K562 (cell line): Measurements from ENCODE around the gene ARL8A. TPM values are rescaled to one million over a fixed set of nuclear protein-coding genes. Genes with fewer than 3 reads are reported as not detected.
A peak's percentile ranks its signal among the peaks of the same experiment; 100 is the strongest.

Experiments
- C11orf30 ChIP-seq: fragments of 450-650 bp; IDR thresholded peaks from 2 replicates; pipeline ENCODE4 v1.6.1; 2016; ENCODE audit warnings: low read depth, mild to moderate bottlenecking
- CREB3 ChIP-seq: fragments of 450-650 bp; conservative IDR thresholded peaks from 2 replicates; pipeline ENCODE4 v1.6.1; 2016; ENCODE audit warnings: missing genetic modification characterization, low read depth, mild to moderate bottlenecking, missing compliant biosample characterization, moderate library complexity
- E2F4 ChIP-seq: sonication (generic); formaldehyde crosslinking; IDR thresholded peaks from 2 replicates; pipeline ENCODE4 v1.8.0; 2022; ENCODE audit warnings: mild to moderate bottlenecking, low read depth, missing genetic modification reagents
- JUND ChIP-seq, 2 experiments: IDR thresholded peaks; 2 replicates in 1 of 2; 3 replicates in 1 of 2; pipeline ENCODE4 v1.6.1; 2011; ENCODE audit warnings: borderline replicate concordance in 2 of 2, low read depth in 2 of 2, low read length in 2 of 2, improper control_type of control experiment in 1 of 2, missing biosample characterization in 1 of 2, missing genetic modification characterization in 1 of 2, missing genetic modification reagents in 1 of 2
- KLF16 ChIP-seq: IDR thresholded peaks from 2 replicates; pipeline ENCODE4 v1.6.1; 2016; ENCODE audit warnings: antibody characterized with exemption
- NFIX ChIP-seq: fragments of 250-450 bp; sonication (Bioruptor Pico); IDR thresholded peaks from 2 replicates; pipeline ENCODE4 v1.4.0; 2020; ENCODE audit warnings: low read depth, mild to moderate bottlenecking, moderate library complexity
- PHF8 ChIP-seq: fragments of 200-600 bp; sonication (generic); IDR thresholded peaks from 2 replicates; pipeline ENCODE4 v1.6.1; 2012; ENCODE audit warnings: mixed run types, mild to moderate bottlenecking, inconsistent platforms, low read length, moderate library complexity, borderline replicate concordance
- RAD51 ChIP-seq: fragments of 450-650 bp; IDR thresholded peaks from 2 replicates; pipeline ENCODE4 v1.7.1; 2016; ENCODE audit warnings: low read depth, mild to moderate bottlenecking, borderline replicate concordance
- SMAD4 ChIP-seq: fragments of 250-450 bp; sonication (Bioruptor Pico); conservative IDR thresholded peaks from 2 replicates; pipeline ENCODE4 v1.8.0; 2021; ENCODE audit warnings: inconsistent platforms, mild to moderate bottlenecking, moderate library complexity
- SREBF1 ChIP-seq: fragments of 150-350 bp; IDR thresholded peaks from 2 replicates; pipeline ENCODE4 v1.6.1; 2014; ENCODE audit warnings: antibody characterized with exemption, low read depth, low read length, borderline replicate concordance
- SREBF2 ChIP-seq: sonication (generic); formaldehyde crosslinking; IDR thresholded peaks from 2 replicates; pipeline ENCODE4 v1.4.0; 2020; ENCODE audit warnings: mild to moderate bottlenecking, missing genetic modification reagents
- SRSF3 ChIP-seq: fragments of 200-400 bp; formaldehyde crosslinking; IDR thresholded peaks from 2 replicates; pipeline ENCODE4 v1.6.1; 2016; ENCODE audit warnings: mild to moderate bottlenecking, low read length, moderate library complexity; ENCODE audit not compliant: insufficient read depth
- TCF3 ChIP-seq: sonication (generic); formaldehyde crosslinking; IDR thresholded peaks from 2 replicates; pipeline ENCODE4 v1.4.0; 2020; ENCODE audit warnings: mild to moderate bottlenecking, missing genetic modification reagents
- ZC3H8 ChIP-seq: fragments of 450-650 bp; IDR thresholded peaks from 2 replicates; pipeline ENCODE4 v1.6.1; 2017
- ZNF316 ChIP-seq: fragments of 450-650 bp; IDR thresholded peaks from 2 replicates; pipeline ENCODE4 v1.6.1; 2016
- ZNF444 ChIP-seq: fragments of 250-450 bp; sonication (Bioruptor Pico); IDR thresholded peaks from 2 replicates; pipeline ENCODE4 v1.4.0; 2020; ENCODE audit warnings: mild to moderate bottlenecking, moderate library complexity
- ZNF764 ChIP-seq: fragments of 250-450 bp; sonication (Bioruptor Pico); IDR thresholded peaks from 2 replicates; pipeline ENCODE4 v1.4.0; 2020; ENCODE audit warnings: low read depth, mild to moderate bottlenecking, moderate library complexity
- polyA plus RNA-seq, 8 experiments: library from polyadenylated mRNA; depleted of rRNA in 4 of 8; stranded (reverse) in 5 of 8; unstranded in 3 of 8; fragments of >200 nt; fragmentation: Nextera tagmentation in 2 of 8; fragmentation: Illumina TruSeq in 1 of 8; extraction: Ambion mirVana in 2 of 8; extraction: Trizol in 1 of 8; gene quantifications; 2 replicates each; pipeline versions ENCODE4 v1.2.1 to v1.2.3, GENCODE V29; 2011 to 2014; ENCODE audit warnings: inconsistent platforms in 1 of 8, missing spikeins in 1 of 8
- total RNA-seq, 7 experiments: library from RNA; depleted of rRNA in 6 of 7; stranded (reverse); fragments of >200 nt in 6 of 7; fragmentation: Illumina TruSeq in 2 of 7; extraction: Trizol in 2 of 7; gene quantifications; 2 replicates each; pipeline versions ENCODE4 v1.2.1 to v1.2.3, GENCODE V29; 2011 to 2021; ENCODE audit warnings: low replicate concordance in 1 of 7
- TF ChIP-seq, protein P1 (sequence below): fragments of 250-450 bp; sonication (Bioruptor Pico); IDR thresholded peaks from 2 replicates; pipeline ENCODE4 v1.8.0; 2021; ENCODE audit warnings: mild to moderate bottlenecking, moderate library complexity
- TF ChIP-seq, protein P2 (sequence below): fragments of 450-650 bp; IDR thresholded peaks from 2 replicates; pipeline ENCODE4 v1.6.1; 2017; ENCODE audit warnings: antibody characterized with exemption, mild to moderate bottlenecking

Gene ARL8A
- total and polyA plus RNA-seq, 9 of the 15 experiments (the other 6 are each of a cell fraction or from before 2014, with no cell fraction given): 0.17 to 27.3 (median 15.6) TPM

- TF ChIP-seq SRSF3 (no peak), SREBF1 (no peak), CREB3 (tag) (peak; percentile 62; the same call in 1 of the 2 replicates), JUND (IDR thresholded peaks at IDR 0.05; ENCODE audit: borderline replicate concordance, low read depth, low read length) (peak; percentile 37; the same call in 1 of the 2 replicates), JUND (tag; IDR thresholded peaks at IDR 0.05; ENCODE audit: borderline replicate concordance, low read depth, low read length) (no peak; the same call in 1 of the 3 replicates), E2F4 (CRISPR knock-in tag) (no peak), ZNF444 (CRISPR knock-in tag) (no peak), ZC3H8 (no peak), PHF8 (peak; percentile 34; the same call in 1 of the 2 replicates), SREBF2 (CRISPR knock-in tag) (no peak), TCF3 (CRISPR knock-in tag) (no peak), SMAD4 (peak; percentile 24; the same call in 1 of the 2 replicates), KLF16 (no peak), ZNF316 (peak; percentile 85), NFIX (no peak), C11orf30 (peak; percentile 82), ZNF764 (CRISPR knock-in tag) (no peak), RAD51 (no peak)
- TF ChIP-seq, protein P1, sequence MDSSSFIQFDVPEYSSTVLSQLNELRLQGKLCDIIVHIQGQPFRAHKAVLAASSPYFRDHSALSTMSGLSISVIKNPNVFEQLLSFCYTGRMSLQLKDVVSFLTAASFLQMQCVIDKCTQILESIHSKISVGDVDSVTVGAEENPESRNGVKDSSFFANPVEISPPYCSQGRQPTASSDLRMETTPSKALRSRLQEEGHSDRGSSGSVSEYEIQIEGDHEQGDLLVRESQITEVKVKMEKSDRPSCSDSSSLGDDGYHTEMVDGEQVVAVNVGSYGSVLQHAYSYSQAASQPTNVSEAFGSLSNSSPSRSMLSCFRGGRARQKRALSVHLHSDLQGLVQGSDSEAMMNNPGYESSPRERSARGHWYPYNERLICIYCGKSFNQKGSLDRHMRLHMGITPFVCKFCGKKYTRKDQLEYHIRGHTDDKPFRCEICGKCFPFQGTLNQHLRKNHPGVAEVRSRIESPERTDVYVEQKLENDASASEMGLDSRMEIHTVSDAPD: no peak
- TF ChIP-seq, protein P2, sequence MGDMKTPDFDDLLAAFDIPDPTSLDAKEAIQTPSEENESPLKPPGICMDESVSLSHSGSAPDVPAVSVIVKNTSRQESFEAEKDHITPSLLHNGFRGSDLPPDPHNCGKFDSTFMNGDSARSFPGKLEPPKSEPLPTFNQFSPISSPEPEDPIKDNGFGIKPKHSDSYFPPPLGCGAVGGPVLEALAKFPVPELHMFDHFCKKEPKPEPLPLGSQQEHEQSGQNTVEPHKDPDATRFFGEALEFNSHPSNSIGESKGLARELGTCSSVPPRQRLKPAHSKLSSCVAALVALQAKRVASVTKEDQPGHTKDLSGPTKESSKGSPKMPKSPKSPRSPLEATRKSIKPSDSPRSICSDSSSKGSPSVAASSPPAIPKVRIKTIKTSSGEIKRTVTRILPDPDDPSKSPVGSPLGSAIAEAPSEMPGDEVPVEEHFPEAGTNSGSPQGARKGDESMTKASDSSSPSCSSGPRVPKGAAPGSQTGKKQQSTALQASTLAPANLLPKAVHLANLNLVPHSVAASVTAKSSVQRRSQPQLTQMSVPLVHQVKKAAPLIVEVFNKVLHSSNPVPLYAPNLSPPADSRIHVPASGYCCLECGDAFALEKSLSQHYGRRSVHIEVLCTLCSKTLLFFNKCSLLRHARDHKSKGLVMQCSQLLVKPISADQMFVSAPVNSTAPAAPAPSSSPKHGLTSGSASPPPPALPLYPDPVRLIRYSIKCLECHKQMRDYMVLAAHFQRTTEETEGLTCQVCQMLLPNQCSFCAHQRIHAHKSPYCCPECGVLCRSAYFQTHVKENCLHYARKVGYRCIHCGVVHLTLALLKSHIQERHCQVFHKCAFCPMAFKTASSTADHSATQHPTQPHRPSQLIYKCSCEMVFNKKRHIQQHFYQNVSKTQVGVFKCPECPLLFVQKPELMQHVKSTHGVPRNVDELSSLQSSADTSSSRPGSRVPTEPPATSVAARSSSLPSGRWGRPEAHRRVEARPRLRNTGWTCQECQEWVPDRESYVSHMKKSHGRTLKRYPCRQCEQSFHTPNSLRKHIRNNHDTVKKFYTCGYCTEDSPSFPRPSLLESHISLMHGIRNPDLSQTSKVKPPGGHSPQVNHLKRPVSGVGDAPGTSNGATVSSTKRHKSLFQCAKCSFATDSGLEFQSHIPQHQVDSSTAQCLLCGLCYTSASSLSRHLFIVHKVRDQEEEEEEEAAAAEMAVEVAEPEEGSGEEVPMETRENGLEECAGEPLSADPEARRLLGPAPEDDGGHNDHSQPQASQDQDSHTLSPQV: peak; percentile 37
Observed at GRCh38 chr1:202162418-202163280, 18.1 kb upstream of the ARL8A start (continued).
